ENCODE data around the gene CACNA1C.

- TF ChIP-seq CTCF (conservative IDR thresholded peaks at IDR 0.05 in 1 of 2, IDR thresholded peaks at IDR 0.05 in 1 of 2; ENCODE audit: low read depth in 1 of 2, low read length in 2 of 2): no peak
- TF ChIP-seq EZH2 (IDR thresholded peaks at IDR 0.05; ENCODE audit: low read length, missing control alignments): no peak
Observed at GRCh38 chr12:2329661-2330210, 276.9 kb downstream of the CACNA1C start.
